ENCODE measurements around the gene KRTAP1-1. TPM values are rescaled to one million over a fixed set of nuclear protein-coding genes. Genes with fewer than 3 reads are reported as not detected.

KRTAP1-1 gene
- total and polyA plus RNA-seq, 7 experiments from 2014 or later = not detected

DNA sequence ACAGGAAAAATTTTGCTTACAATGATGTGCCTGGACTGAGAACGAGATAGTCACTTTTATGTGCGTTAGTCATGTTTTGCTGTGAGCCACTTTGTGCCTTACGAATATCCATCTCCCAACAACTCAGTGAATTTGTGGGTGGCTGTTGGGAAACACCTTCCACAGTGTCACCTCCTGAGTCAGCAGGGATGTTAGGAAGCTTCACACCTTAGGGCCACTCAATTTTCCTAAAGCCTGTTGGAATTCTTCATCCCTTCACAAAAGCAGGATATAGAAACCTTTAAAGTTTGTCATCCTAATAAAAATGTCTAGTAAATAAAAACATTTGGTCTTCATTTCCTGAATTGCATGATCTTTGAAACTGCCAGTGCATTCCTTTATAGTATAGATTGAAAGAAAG, 28.1 kb downstream of the KRTAP1-1 start:
- Histone ChIP-seq H3K4me1 (ENCODE audit: control insufficient read depth in 2 of 2, insufficient read depth in 2 of 2, low read length in 2 of 2) (no peaks in the 10 kb centered on the region), H3K27ac (ENCODE audit: low read depth, low read length) (no peak overlapping the region), H3K27me3 (ENCODE audit: control insufficient read depth in 2 of 2, insufficient read depth in 2 of 2, low read length in 2 of 2) (no peaks in the 10 kb centered on the region), H3K36me3 (ENCODE audit: control insufficient read depth in 2 of 3, insufficient read depth in 3 of 3, low read length in 3 of 3) (no peaks in the 10 kb centered on the region), H3K9me3 (ENCODE audit: control insufficient read depth in 2 of 3, low read length in 3 of 3) (no peaks in the 10 kb centered on the region), H3K4me3 (ENCODE audit: low read length) (no peak overlapping the region)
- ChIA-PET CTCF (interaction anchor here (0.7 kb wide), 1 partner anchor 102 kb away, joined by 3 read pairs; no protein-coding TSS in a partner anchor), POLR2A (no interaction called here)
- peaks cover 0 to 6% (median 3%) of the 10 kb centered on the region in 5 donors for H3K27me3 Mint-ChIP-seq
- intact Hi-C loops (cut with micrococcal nuclease) = no loop called here
- no peaks in the 10 kb centered on the region for H3K4me1 Mint-ChIP-seq
- ATAC-seq (no peak), DNase-seq (no peak)
- no peaks in the 10 kb centered on the region for H3K36me3 Mint-ChIP-seq
- H3K27ac Mint-ChIP-seq = no peak overlapping the region
- H3K4me3 Mint-ChIP-seq = no peak overlapping the region
- no peaks in the 10 kb centered on the region for H3K9me3 Mint-ChIP-seq

DNA sequence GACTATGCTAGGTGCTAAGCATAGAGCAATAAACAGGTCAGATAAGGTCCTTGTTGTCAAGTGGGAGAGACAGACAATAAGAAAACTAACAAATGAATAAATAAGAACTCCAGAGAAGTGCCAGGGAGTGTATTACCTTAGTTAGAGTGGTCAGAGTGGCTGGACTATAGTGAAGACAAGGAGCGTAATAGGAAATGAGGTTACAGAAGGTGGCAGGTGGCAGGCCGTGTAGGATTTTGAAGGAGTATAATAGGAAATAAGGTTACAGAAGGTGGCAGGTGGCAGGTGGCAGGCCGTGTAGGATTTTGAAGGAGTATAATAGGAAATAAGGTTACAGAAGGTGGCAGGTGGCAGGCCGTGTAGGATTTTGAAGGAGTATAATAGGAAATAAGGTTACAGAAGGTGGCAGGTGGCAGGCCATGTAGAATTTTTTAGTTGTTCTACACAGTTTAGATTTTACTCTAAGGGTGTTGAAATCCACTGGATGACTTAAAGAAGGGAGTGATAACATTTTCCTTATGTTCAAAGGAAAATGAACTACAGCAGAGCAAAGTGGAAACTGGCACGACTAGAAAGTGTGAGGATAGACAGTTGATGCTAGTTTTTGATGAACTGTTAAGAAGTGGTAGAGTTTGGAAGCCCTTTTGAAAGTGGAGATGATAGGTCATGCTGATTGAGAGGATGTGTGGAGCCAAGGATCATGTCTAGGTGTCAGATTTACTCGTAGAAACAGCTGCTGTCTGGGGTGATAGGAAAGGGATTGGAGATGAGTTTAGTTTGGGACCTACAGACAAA, 28.7 kb downstream of the KRTAP1-1 start:
- Histone ChIP-seq H3K36me3 (ENCODE audit: control insufficient read depth in 2 of 3, insufficient read depth in 3 of 3, low read length in 3 of 3) (no peaks in the 10 kb centered on the region), H3K27ac (ENCODE audit: low read depth, low read length) (no peak overlapping the region), H3K4me1 (ENCODE audit: control insufficient read depth in 2 of 2, insufficient read depth in 2 of 2, low read length in 2 of 2) (no peaks in the 10 kb centered on the region), H3K4me3 (ENCODE audit: low read length) (no peak overlapping the region), H3K9me3 (ENCODE audit: control insufficient read depth in 2 of 3, low read length in 3 of 3) (no peaks in the 10 kb centered on the region), H3K27me3 (ENCODE audit: control insufficient read depth in 2 of 2, insufficient read depth in 2 of 2, low read length in 2 of 2) (no peaks in the 10 kb centered on the region)
- Mint-ChIP-seq H3K27ac (no peak overlapping the region), H3K27me3 (peaks cover 0 to 6% (median 3%) of the 10 kb centered on the region in 5 donors), H3K4me3 (no peak overlapping the region), H3K9me3 (no peaks in the 10 kb centered on the region), H3K36me3 (no peaks in the 10 kb centered on the region), H3K4me1 (no peaks in the 10 kb centered on the region)
- intact Hi-C loops (cut with micrococcal nuclease) = no loop called here
- no peak for ATAC-seq
- DNase-seq = no peak
- CTCF ChIA-PET = no interaction called here
- POLR2A ChIA-PET = no interaction called here

DNA sequence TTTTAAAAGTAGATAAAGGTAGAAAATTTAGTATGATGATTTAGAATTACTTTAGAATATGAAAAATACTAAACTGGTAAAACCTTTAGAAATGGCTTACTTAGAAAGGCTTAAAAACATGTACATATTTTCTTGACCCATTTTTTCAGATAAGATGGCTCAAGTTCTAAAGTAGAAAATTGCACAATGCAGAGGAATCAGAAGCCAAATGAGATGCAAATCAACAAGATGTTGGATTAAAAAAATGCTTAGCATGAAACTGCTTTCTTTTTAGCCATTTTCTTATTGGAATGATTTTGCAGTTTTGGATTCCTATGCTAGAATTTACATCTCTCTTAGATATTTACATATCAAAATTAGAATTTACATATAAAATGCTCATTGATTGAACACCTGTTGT, 30.8 kb downstream of the KRTAP1-1 start:
- Mint-ChIP-seq H3K27me3 (peaks cover 0 to 5% (median 4%) of the 10 kb centered on the region in 5 donors), H3K27ac (no peak overlapping the region), H3K4me1 (no peaks in the 10 kb centered on the region), H3K36me3 (no peaks in the 10 kb centered on the region), H3K4me3 (no peak overlapping the region), H3K9me3 (no peaks in the 10 kb centered on the region)
- H3K4me3 ChIP-seq (ENCODE audit: low read length) = no peak overlapping the region
- ChIA-PET POLR2A (interaction anchor here (0.6 kb wide), 1 partner anchor 37 kb away, joined by 3 read pairs; no protein-coding TSS in a partner anchor), CTCF (no interaction called here)
- DNase-seq = no peak
- no peaks in the 10 kb centered on the region for H3K27me3 ChIP-seq (ENCODE audit: control insufficient read depth in 2 of 2, insufficient read depth in 2 of 2, low read length in 2 of 2)
- no peak for ATAC-seq
- H3K4me1 ChIP-seq (ENCODE audit: control insufficient read depth in 2 of 2, insufficient read depth in 2 of 2, low read length in 2 of 2) = no peaks in the 10 kb centered on the region
- no peaks in the 10 kb centered on the region for H3K36me3 ChIP-seq (ENCODE audit: control insufficient read depth in 2 of 3, insufficient read depth in 3 of 3, low read length in 3 of 3)
- intact Hi-C loops (cut with micrococcal nuclease) = no loop called here
- H3K9me3 ChIP-seq (ENCODE audit: control insufficient read depth in 2 of 3, low read length in 3 of 3) = no peaks in the 10 kb centered on the region
- no peak overlapping the region for H3K27ac ChIP-seq (ENCODE audit: low read depth, low read length)

GRCh38 chr17:41009936-41010335, 31.3 kb downstream of the KRTAP1-1 start:
- H3K9me3 ChIP-seq (ENCODE audit: control insufficient read depth in 2 of 3, low read length in 3 of 3) = no peaks in the 10 kb centered on the region
- Mint-ChIP-seq H3K36me3 (no peaks in the 10 kb centered on the region), H3K4me1 (no peaks in the 10 kb centered on the region), H3K27me3 (peaks cover 0 to 5% (median 0%) of the 10 kb centered on the region in 5 donors), H3K4me3 (no peak overlapping the region), H3K9me3 (no peaks in the 10 kb centered on the region), H3K27ac (no peak overlapping the region)
- no peaks in the 10 kb centered on the region for H3K36me3 ChIP-seq (ENCODE audit: control insufficient read depth in 2 of 3, insufficient read depth in 3 of 3, low read length in 3 of 3)
- no peaks in the 10 kb centered on the region for H3K4me1 ChIP-seq (ENCODE audit: control insufficient read depth in 2 of 2, insufficient read depth in 2 of 2, low read length in 2 of 2)
- no peaks in the 10 kb centered on the region for H3K27me3 ChIP-seq (ENCODE audit: control insufficient read depth in 2 of 2, insufficient read depth in 2 of 2, low read length in 2 of 2)
- DNase-seq (no peak), ATAC-seq (no peak)
- no peak overlapping the region for H3K4me3 ChIP-seq (ENCODE audit: low read length)
- ChIA-PET POLR2A (no interaction called here), CTCF (no interaction called here)
- intact Hi-C loops (cut with micrococcal nuclease) = no loop called here
- H3K27ac ChIP-seq (ENCODE audit: low read depth, low read length) = no peak overlapping the region

DNA sequence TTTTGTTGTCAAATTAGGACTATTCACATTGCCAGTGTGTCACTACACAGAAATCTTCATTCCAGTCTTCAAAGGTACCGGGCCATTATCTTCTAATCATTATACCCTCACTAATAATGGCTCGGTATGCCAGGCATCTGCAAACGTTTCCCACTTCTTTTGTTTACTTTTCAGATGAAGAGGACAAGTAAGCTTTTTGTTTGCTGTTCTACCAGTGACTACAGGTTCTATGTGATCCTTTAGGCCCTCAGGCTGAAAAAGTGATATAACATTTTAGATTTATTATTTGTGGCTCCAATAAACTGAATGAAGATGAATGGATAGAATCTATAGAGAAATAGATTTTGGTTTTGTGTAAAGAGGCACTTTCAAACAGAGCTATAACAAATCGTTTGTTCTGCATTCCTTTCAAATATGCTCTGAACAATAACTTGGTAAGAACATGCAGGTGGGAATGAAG, 31.9 kb downstream of the KRTAP1-1 start:
- no peaks in the 10 kb centered on the region for H3K36me3 ChIP-seq (ENCODE audit: control insufficient read depth in 2 of 3, insufficient read depth in 3 of 3, low read length in 3 of 3)
- no peak overlapping the region for H3K4me3 ChIP-seq (ENCODE audit: low read length)
- Mint-ChIP-seq H3K9me3 (no peaks in the 10 kb centered on the region), H3K4me1 (no peaks in the 10 kb centered on the region), H3K4me3 (no peak overlapping the region), H3K27ac (no peak overlapping the region), H3K36me3 (no peaks in the 10 kb centered on the region), H3K27me3 (peaks cover 0 to 6% (median 4%) of the 10 kb centered on the region in 5 donors)
- H3K27me3 ChIP-seq (ENCODE audit: control insufficient read depth in 2 of 2, insufficient read depth in 2 of 2, low read length in 2 of 2) = no peaks in the 10 kb centered on the region
- CTCF ChIA-PET = no interaction called here
- no peak overlapping the region for H3K27ac ChIP-seq (ENCODE audit: low read depth, low read length)
- DNase-seq (no peak), ATAC-seq (no peak)
- H3K9me3 ChIP-seq (ENCODE audit: control insufficient read depth in 2 of 3, low read length in 3 of 3) = no peaks in the 10 kb centered on the region
- POLR2A ChIA-PET = no interaction called here
- intact Hi-C loops (cut with micrococcal nuclease) = no loop called here
- H3K4me1 ChIP-seq (ENCODE audit: control insufficient read depth in 2 of 2, insufficient read depth in 2 of 2, low read length in 2 of 2) = no peaks in the 10 kb centered on the region

DNA sequence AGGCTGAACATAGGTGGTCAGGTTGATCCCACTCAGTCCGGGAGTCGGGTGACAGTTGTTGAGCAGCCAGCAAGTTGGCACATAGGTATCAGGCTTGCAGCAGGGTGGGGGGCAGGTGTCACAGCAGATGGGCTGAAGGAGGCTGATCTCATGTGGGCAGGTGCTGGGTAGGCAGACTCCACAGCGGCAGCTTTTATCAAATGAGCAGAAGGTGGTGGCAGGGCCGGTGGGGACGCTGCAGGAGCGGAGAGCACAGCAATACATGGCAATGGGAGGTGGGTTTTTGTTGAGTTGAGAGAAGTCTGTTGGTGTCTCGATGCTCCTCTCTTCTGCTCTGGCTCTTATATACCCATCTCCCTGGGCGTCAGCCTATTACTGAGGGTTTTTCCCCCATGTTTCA, 32.4 kb downstream of the KRTAP1-1 start, which contains the start of gene KRTAP3-1:
Gene KRTAP3-1 (minus strand): TSS at position 318 of the 400 bp plus-strand sequence. CDS start 54 bp downstream, at position 264.
- POLR2A ChIA-PET = no interaction called here
- Histone ChIP-seq H3K36me3 (ENCODE audit: control insufficient read depth in 2 of 3, insufficient read depth in 3 of 3, low read length in 3 of 3) (no peaks in the 10 kb centered on the region), H3K9me3 (ENCODE audit: control insufficient read depth in 2 of 3, low read length in 3 of 3) (no peaks in the 10 kb centered on the region), H3K4me1 (ENCODE audit: control insufficient read depth in 2 of 2, insufficient read depth in 2 of 2, low read length in 2 of 2) (no peaks in the 10 kb centered on the region), H3K27me3 (ENCODE audit: control insufficient read depth in 2 of 2, insufficient read depth in 2 of 2, low read length in 2 of 2) (no peaks in the 10 kb centered on the region), H3K27ac (ENCODE audit: low read depth, low read length) (no peak within 1 kb of the TSS), H3K4me3 (ENCODE audit: low read length) (no peak within 1 kb of the TSS)
- no peaks in the 10 kb centered on the region for H3K4me1 Mint-ChIP-seq
- H3K4me3 Mint-ChIP-seq = no peak within 1 kb of the TSS
- H3K27me3 Mint-ChIP-seq = peaks cover 0 to 7% (median 4%) of the 10 kb centered on the region in 5 donors
- DNase-seq (no peak), ATAC-seq (no peak)
- intact Hi-C loops (cut with micrococcal nuclease) = no loop called here
- H3K9me3 Mint-ChIP-seq = no peaks in the 10 kb centered on the region
- CTCF ChIA-PET = no interaction called here
- H3K36me3 Mint-ChIP-seq = no peaks in the 10 kb centered on the region
- H3K27ac Mint-ChIP-seq = peak within 1 kb of the TSS in 1 of 9 donors; percentile 39

GRCh38 chr17:41004397-41004796, 36.9 kb downstream of the KRTAP1-1 start:
- ATAC-seq (no peak), DNase-seq (no peak)
- Histone ChIP-seq H3K9me3 (ENCODE audit: control insufficient read depth in 2 of 3, low read length in 3 of 3) (no peaks in the 10 kb centered on the region), H3K27me3 (ENCODE audit: control insufficient read depth in 2 of 2, insufficient read depth in 2 of 2, low read length in 2 of 2) (no peaks in the 10 kb centered on the region), H3K4me1 (ENCODE audit: control insufficient read depth in 2 of 2, insufficient read depth in 2 of 2, low read length in 2 of 2) (no peaks in the 10 kb centered on the region), H3K36me3 (ENCODE audit: control insufficient read depth in 2 of 3, insufficient read depth in 3 of 3, low read length in 3 of 3) (no peaks in the 10 kb centered on the region), H3K4me3 (ENCODE audit: low read length) (no peak overlapping the region), H3K27ac (ENCODE audit: low read depth, low read length) (no peak overlapping the region)
- Mint-ChIP-seq H3K36me3 (no peaks in the 10 kb centered on the region), H3K9me3 (peaks cover 0 to under 1% (median 0%) of the 10 kb centered on the region in 11 donors), H3K27ac (no peak overlapping the region), H3K27me3 (peaks cover 0 to 12% (median 5%) of the 10 kb centered on the region in 5 donors), H3K4me1 (no peaks in the 10 kb centered on the region), H3K4me3 (no peak overlapping the region)
- ChIA-PET CTCF (no interaction called here), POLR2A (no interaction called here)
- intact Hi-C loops (cut with micrococcal nuclease) = no loop called here
